A673 (cell line): ENCODE data around the gene MAOB. TPM values are rescaled to one million over a fixed set of nuclear protein-coding genes. Genes with fewer than 3 reads are reported as not detected.

Experiments
- BruUV-seq: library from RNA; stranded (reverse); fragments of 400-500 nt; replicated peaks from 2 replicates; lab custom pipeline; 2021; lab: Mats Ljungman, UMichigan
- CTCF ChIA-PET: fragments of 300-600 bp; sonication (Branson Sonifier 250); formaldehyde crosslinking; loops from one replicate; lab custom pipeline; 2022; ENCODE audit warnings: antibody characterized with exemption; lab: Charles Lee
- POLR2A ChIA-PET: fragments of 300-600 bp; sonication (Branson Sonifier 250); formaldehyde crosslinking; loops from one replicate; lab custom pipeline; 2022; ENCODE audit warnings: antibody characterized with exemption; ENCODE audit not compliant: low non-redundant PET; lab: Charles Lee
- DNase-seq: peaks from one replicate; pipeline ENCODE4 v3.0.0-alpha.2; 2015; ENCODE audit warnings: low spot score
- H3K27ac ChIP-seq: fragments of 200-600 bp; sonication (generic); 2 replicates; pipeline ENCODE4 v1.5.1; 2016; ENCODE audit warnings: mixed run types, low read depth, mild to moderate bottlenecking, mixed read lengths, antibody characterized with exemption, low read length; ENCODE audit not compliant: poor library complexity, severe bottlenecking
- H3K27me3 ChIP-seq: fragments of 200-600 bp; sonication (generic); replicated peaks from 2 replicates; pipeline ENCODE4 v1.6.1; 2017; ENCODE audit warnings: mixed run types, low read depth, mild to moderate bottlenecking, mixed read lengths, antibody characterized with exemption, low read length; ENCODE audit not compliant: insufficient read depth, poor library complexity
- H3K36me3 ChIP-seq: fragments of 200-600 bp; sonication (generic); 2 replicates; pipeline ENCODE4 v1.6.1; 2016; ENCODE audit warnings: mixed run types, mild to moderate bottlenecking, mixed read lengths, antibody characterized with exemption, low read length; ENCODE audit not compliant: insufficient read depth, poor library complexity, severe bottlenecking
- H3K4me1 ChIP-seq: fragments of 200-600 bp; sonication (generic); 2 replicates; pipeline ENCODE4 v1.6.1; 2017; ENCODE audit warnings: mixed run types, mild to moderate bottlenecking, mixed read lengths, antibody characterized with exemption, low read length; ENCODE audit not compliant: insufficient read depth, poor library complexity, severe bottlenecking
- H3K4me3 ChIP-seq: fragments of 200-600 bp; sonication (generic); 2 replicates; pipeline ENCODE4 v1.5.1; 2016; ENCODE audit warnings: low read depth, mixed run types, mild to moderate bottlenecking, mixed read lengths, low read length; ENCODE audit not compliant: poor library complexity, severe bottlenecking
- H3K9me3 ChIP-seq: fragments of 200-600 bp; sonication (generic); 2 replicates; pipeline ENCODE4 v1.6.1; 2016; ENCODE audit warnings: mixed run types, low read depth, mild to moderate bottlenecking, mixed read lengths, antibody characterized with exemption, low read length; ENCODE audit not compliant: poor library complexity, severe bottlenecking
- CTCF ChIP-seq: fragments of 300-800, 200-600 bp; sonication (generic); conservative IDR thresholded peaks from 2 replicates; pipeline ENCODE4 v1.5.1; 2017; ENCODE audit warnings: low read depth, mild to moderate bottlenecking, antibody characterized with exemption, low read length, moderate library complexity, mixed read lengths
- EZH2 ChIP-seq: fragments of 200-600 bp; sonication (generic); IDR thresholded peaks from 2 replicates; pipeline ENCODE4 v1.6.1; 2017; ENCODE audit warnings: borderline replicate concordance, low read depth, mild to moderate bottlenecking, mixed read lengths, antibody characterized with exemption, low read length; ENCODE audit not compliant: poor library complexity, severe bottlenecking
- intact Hi-C: fragments of 100-400 bp; cut with micrococcal nuclease; formaldehyde crosslinking; loops from one replicate; pipeline ENCODE4 v1.10.0; 2022; ENCODE audit not compliant: unreplicated experiment
- total RNA-seq: library from RNA; stranded (reverse); gene quantifications from 2 replicates; pipeline ENCODE4 v1.2.3, GENCODE V29; 2021

MAOB gene
- total RNA-seq, 1 experiment from 2014 or later: not detected

GRCh38 chrX:43735534-43735933 is 146.7 kb downstream of the MAOB start:
- no peaks in the 10 kb centered on the region for H3K27me3 ChIP-seq
- no peaks in the 10 kb centered on the region for H3K36me3 ChIP-seq
- H3K4me3 ChIP-seq: no peak overlapping the region
- H3K9me3 ChIP-seq: no peaks in the 10 kb centered on the region
- no TSS peak for BruUV-seq
- intact Hi-C loops: no loop called here
- ChIA-PET POLR2A (no interaction called here), CTCF (no interaction called here)
- H3K4me1 ChIP-seq: no peaks in the 10 kb centered on the region
- no peak for DNase-seq
- no peak overlapping the region for H3K27ac ChIP-seq
- no peak for TF ChIP-seq EZH2
- TF ChIP-seq CTCF: no peak

- BruUV-seq: no TSS peak
These were observed 147.8 kb downstream of the MAOB start for GRCh38 chrX:43734444-43734843.

GRCh38 chrX:43733699-43734098 is 148.6 kb downstream of the MAOB start:
- intact Hi-C loops: no loop called here
- DNase-seq: no peak

More at GRCh38 chrX:43734444-43734843, 147.8 kb downstream of the MAOB start:
- H3K27ac ChIP-seq: no peak overlapping the region
- ChIA-PET CTCF (no interaction called here), POLR2A (no interaction called here)
- H3K36me3 ChIP-seq: no peaks in the 10 kb centered on the region
- TF ChIP-seq CTCF (no peak), EZH2 (no peak)
- no peaks in the 10 kb centered on the region for H3K9me3 ChIP-seq
- DNase-seq: no peak
- no peaks in the 10 kb centered on the region for H3K4me1 ChIP-seq
- no peak overlapping the region for H3K4me3 ChIP-seq
- intact Hi-C loops: no loop called here
- no peaks in the 10 kb centered on the region for H3K27me3 ChIP-seq

More at GRCh38 chrX:43733699-43734098, 148.6 kb downstream of the MAOB start:
- Histone ChIP-seq H3K4me3 (no peak overlapping the region), H3K9me3 (no peaks in the 10 kb centered on the region), H3K27ac (no peak overlapping the region), H3K27me3 (no peaks in the 10 kb centered on the region), H3K4me1 (no peaks in the 10 kb centered on the region), H3K36me3 (no peaks in the 10 kb centered on the region)
- ChIA-PET POLR2A (no interaction called here), CTCF (no interaction called here)
- TF ChIP-seq EZH2 (no peak), CTCF (no peak)
- BruUV-seq: no TSS peak
